CD4-positive, alpha-beta T cell treated with Interferon gamma for 1 hour (primary cell): ENCODE data around the gene BASP1.
"Not testable (repeated sequence)": the region's sequence is repeated elsewhere in the genome, so short reads cannot be mapped to it uniquely, and the experiment has no call there.

ENCODE experiments used
- DNase-seq: peaks from one replicate; pipeline ENCODE4 v3.0.0-alpha.2; 2020

Gene BASP1

DNA sequence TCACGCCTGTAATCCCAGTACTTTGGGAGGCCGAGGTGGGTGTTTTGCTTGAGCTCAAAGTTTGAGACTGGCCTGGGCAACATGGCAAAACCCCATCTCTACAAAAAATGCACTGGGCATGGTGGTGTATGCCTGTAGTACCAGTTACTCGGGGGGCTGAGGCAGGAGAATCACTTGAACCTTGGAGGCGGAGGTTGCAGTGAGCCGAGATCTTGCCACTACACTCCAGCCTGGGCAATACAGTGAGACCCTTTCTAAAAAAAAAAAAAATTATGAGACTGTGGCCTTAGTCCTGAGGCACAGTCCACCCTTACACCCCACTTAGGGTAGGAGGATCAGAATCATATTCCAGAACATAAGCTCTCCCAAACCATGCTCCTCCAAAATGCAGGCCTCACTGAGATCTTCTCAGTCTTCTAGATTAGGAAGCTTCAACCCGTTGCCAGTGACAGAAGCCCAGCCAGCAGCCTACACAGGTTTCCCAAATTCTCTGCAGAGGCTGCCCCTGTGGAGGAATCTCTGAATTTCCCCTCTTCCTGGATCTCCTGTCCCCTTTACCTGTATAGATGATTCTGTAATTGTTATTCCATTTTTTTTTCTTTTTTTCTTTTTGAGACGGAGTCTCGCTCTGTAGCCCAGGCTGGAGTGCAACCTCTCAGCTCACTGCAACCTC is 77.3 kb downstream of the BASP1 start:
- DNase-seq: no peak

DNA sequence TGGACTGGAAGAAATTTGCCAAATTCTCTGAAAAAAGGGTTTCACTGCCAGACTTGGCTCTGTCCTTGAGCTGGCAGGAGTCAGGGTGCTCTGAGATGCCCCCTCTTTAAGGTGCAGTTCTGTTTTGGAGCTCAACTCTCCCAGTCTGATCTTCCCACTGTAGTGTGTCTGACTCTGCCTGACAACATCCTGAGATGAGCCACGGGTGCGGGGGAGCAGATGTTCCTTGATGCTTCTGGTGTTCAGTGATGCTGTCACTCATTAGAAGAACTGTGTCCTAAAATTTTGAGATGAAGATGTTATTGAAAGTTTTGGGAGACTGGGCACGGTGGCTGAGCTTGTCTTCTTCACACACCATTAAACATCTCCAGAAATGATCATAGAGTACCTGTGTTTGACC is 78.2 kb downstream of the BASP1 start:
- DNase-seq: no peak

DNA sequence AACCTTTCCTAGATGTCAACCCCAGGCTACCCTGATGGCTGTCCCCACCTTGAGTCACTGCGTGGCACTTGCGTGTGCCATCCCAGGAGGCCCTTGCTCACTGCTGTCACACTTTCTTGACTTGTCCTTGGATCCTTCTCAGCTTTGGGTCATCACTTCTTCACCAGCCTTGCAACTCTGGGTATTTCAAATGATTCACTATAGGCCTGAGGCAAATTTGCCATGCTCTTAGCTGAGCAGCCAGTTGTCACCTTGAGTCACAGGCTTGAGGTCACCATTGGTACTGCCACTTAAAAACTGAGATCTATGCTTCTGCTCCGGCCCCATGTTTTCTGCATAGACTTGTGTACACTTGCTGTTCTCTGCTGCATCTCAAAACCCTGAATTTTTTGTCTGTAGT is 84.7 kb downstream of the BASP1 start:
- DNase-seq: peak; percentile 7

GRCh38 chr5:17302604-17303003 is 85.2 kb downstream of the BASP1 start:
- no peak for DNase-seq

- no peak for DNase-seq
Observed at GRCh38 chr5:17304282-17304681, 86.9 kb downstream of the BASP1 start.

GRCh38 chr5:17305017-17305416 is 87.6 kb downstream of the BASP1 start:
- no peak for DNase-seq

- DNase-seq: no peak
Observed at GRCh38 chr5:17305964-17306725, 88.7 kb downstream of the BASP1 start.

DNA sequence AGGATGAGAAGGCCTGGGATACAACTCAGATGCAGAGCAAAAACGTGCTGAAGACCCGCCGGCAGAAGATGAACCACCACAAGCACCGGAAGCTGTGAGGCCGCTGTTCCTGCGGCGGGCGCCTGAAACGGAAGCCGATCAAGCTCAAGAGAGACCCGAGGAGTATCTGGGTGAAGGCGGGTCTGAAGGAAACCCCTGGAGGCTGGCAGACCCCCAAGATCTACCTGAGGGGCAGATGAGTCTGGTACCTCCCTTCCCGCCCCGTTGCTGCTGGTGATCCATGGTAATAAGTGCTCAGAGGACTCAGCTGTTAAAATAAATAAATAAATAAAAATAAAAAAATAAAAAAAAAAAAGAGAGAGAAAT is 89.3 kb downstream of the BASP1 start:
- no peak for DNase-seq

DNA sequence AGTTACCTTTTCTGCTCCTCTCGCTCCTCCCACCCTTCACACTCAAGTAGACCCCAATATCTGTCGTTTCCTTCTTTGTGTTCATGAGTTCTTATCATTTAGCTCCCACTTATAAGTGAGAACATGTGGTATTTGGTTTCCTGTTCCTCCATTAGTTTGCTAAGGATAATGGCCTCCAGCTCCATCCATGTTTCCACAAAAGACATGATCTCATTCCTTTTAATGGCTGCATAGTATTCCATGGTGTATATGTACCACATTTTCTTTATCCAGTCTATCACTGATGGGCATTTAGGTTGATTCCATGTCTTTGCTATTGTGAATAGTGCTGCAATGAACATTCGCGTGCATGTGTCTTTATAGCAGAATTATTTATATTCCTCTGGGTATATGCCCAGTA is 90.0 kb downstream of the BASP1 start:
- not testable (repeated sequence) for DNase-seq

GRCh38 chr5:17308326-17309065 is 91.1 kb downstream of the BASP1 start:
- DNase-seq: no peak

GRCh38 chr5:17309462-17309861 is 92.0 kb downstream of the BASP1 start:
- DNase-seq: no peak

GRCh38 chr5:17310502-17310901 is 93.1 kb downstream of the BASP1 start:
- DNase-seq: not testable (repeated sequence)

DNA sequence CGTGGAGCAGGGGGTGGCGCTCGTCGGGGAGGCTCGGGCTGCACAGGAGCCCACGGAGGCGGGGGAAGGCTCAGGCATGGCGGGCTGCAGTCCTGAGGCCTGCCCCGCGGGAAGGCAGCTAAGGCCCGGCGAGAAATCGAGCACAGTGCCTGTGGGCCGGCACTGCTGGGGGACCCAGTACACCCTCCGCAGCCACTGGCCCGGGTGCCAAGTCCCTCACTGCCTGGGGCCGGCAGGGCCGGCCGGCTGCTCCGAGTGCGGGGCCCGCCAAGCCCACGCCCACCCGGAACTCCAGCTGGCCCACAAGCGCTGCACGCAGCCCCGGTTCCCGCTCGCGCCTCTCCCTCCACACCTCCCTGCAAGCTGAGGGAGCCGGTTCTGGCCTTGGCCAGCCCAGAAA is 94.4 kb downstream of the BASP1 start:
- DNase-seq: not testable (repeated sequence)

- no peak for DNase-seq
Observed at GRCh38 chr5:17312358-17312757, 94.9 kb downstream of the BASP1 start.

DNA sequence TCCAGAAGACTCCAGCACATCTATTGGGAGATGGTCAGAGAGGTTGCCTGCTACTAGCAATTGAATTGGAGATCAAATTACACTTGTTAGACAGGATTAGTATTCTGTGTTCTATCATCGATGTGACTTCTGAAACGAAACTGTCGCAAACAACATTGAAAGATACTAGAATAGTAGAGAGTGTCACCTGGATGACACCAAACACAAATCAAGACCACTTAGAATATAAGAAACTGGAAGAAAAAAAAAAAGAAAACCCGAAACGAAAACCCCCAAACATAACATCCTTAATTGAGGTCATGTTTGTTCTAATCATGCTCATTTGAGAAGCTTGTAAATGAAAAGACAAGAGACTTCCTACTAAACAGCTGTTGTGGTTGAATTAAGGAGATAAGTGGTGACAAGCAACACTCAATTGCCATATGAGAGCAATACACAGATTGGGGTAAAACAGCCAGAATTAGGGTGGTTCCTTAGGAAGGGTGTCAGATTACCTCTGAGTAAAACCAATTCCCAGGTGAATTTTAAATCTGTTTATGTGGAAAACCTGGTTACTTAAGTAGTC is 97.6 kb downstream of the BASP1 start:
- no peak for DNase-seq

GRCh38 chr5:17315710-17316221 is 98.3 kb downstream of the BASP1 start:
- DNase-seq: no peak

DNA sequence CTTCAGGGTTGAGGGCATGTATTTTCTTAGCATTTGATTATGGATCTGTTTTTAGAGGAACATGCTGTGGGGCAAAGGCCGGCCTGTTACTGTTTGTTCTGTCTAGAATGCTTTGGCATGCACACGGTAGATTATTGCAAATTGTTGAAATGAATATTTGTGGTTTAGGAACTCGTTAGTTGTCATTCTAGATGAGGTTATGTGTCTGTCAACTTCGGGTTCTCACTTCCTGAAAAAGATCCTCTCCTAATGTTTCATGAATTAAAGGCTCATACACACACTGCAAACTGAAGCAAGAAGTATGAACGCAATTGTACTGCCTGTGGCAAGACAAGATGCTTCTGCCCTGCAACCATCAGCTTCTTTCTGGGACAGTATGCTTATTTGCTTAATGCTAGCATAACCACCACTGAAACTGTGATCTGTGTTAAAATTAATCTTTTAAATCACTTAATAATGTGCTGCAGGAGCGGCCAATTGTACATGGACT is 99.6 kb downstream of the BASP1 start:
- no peak for DNase-seq

- no peak for DNase-seq
Observed at GRCh38 chr5:17317473-17317872, 100.0 kb downstream of the BASP1 start.

GRCh38 chr5:17319095-17319494 is 101.7 kb downstream of the BASP1 start:
- not testable (repeated sequence) for DNase-seq

DNA sequence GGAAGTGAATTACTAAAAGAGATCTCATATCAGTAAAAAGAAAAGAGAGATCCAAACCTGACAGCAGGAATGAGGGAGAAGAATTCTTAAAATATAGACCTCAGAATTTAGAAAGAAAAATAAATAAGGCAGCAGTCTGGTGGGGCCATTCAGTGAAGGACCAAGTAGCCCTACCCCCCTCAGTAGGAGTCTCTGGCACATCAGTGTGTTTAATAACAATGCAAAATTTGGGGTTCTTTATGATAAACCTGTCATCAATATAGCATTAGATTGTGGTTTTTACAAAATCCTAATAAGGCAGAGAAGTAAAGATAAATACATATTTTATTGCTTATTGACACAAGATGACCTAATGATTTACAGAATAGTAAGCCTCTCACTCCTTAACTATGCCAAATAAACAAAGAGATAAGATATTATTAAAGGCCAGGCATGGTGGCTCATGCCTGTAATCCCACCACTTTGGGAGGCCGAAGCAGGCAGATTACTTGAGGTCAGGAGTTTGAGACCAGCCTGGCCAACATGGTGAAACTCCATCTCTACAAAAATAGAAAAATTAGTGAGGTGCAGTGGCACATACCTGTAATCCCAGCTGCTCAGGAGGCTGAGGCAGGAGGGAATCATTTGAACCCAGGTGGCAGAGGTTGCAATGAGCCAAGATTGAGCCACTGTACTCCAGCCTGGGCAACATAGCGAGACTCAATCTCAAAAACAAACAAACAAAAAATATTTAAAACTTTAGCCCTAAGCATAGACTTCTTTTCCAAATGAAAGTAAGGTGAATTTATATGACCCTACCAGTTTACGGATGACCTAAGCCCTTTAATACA is 108.6 kb downstream of the BASP1 start:
- no peak for DNase-seq
